ENCODE measurements around the gene ARMC9.

ARMC9 gene

GRCh38 chr2:231341100-231341499, 142.7 kb downstream of the ARMC9 start:
- TF ChIP-seq, protein P1, sequence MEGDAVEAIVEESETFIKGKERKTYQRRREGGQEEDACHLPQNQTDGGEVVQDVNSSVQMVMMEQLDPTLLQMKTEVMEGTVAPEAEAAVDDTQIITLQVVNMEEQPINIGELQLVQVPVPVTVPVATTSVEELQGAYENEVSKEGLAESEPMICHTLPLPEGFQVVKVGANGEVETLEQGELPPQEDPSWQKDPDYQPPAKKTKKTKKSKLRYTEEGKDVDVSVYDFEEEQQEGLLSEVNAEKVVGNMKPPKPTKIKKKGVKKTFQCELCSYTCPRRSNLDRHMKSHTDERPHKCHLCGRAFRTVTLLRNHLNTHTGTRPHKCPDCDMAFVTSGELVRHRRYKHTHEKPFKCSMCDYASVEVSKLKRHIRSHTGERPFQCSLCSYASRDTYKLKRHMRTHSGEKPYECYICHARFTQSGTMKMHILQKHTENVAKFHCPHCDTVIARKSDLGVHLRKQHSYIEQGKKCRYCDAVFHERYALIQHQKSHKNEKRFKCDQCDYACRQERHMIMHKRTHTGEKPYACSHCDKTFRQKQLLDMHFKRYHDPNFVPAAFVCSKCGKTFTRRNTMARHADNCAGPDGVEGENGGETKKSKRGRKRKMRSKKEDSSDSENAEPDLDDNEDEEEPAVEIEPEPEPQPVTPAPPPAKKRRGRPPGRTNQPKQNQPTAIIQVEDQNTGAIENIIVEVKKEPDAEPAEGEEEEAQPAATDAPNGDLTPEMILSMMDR (IDR thresholded peaks at IDR 0.05; ENCODE audit: extremely low read depth, insufficient read depth, missing control alignments): no peak
- no peak for DNase-seq (ENCODE audit: low spot score)
- in situ Hi-C loops (cut with MboI; ENCODE audit: low pct_unique_long_range_greater_than_20kb, low sequenced_read_pairs, unreplicated experiment): no loop called here

GRCh38 chr2:231342061-231342711, 143.8 kb downstream of the ARMC9 start:
- no peak for DNase-seq (ENCODE audit: low spot score)
- TF ChIP-seq, protein P1 (IDR thresholded peaks at IDR 0.05; ENCODE audit: extremely low read depth, insufficient read depth, missing control alignments): no peak
- in situ Hi-C loops (cut with MboI; ENCODE audit: low pct_unique_long_range_greater_than_20kb, low sequenced_read_pairs, unreplicated experiment): no loop called here

DNA sequence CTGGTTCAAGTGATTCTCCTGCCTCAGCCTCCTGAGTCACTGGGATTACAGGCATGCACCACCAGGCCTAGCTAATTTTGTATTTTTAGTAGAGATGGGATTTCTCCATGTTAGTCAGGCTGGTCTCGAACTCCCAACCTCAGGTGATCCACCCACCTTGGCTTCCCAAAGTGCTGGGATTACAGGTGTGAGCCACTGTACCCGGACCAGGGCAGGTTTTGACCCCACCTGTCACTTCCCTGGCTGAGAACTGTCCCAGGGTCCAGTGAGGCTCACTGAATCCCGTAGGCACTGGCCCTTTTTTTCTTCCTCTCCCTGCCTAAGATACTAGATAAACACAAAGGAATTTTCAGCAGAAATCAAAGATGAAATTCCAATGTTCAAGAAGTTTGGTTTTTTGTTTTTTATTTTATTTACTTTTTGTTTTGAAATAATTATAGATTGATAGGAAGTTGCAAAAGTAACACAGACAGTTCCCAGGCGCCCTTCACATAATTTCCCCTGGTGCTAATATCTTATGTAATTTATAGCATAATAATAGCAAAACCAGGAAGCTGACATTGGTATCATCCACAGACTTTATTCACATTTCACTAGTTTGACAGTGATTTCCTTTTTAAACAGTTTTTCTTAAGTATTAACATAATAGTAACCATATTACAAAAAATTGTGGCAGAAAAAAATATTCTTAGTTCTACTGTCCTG, 144.7 kb downstream of the ARMC9 start:
- DNase-seq (ENCODE audit: low spot score): no peak
- in situ Hi-C loops (cut with MboI; ENCODE audit: low pct_unique_long_range_greater_than_20kb, low sequenced_read_pairs, unreplicated experiment): no loop called here
- TF ChIP-seq, protein P1 (IDR thresholded peaks at IDR 0.05; ENCODE audit: extremely low read depth, insufficient read depth, missing control alignments): no peak

DNA sequence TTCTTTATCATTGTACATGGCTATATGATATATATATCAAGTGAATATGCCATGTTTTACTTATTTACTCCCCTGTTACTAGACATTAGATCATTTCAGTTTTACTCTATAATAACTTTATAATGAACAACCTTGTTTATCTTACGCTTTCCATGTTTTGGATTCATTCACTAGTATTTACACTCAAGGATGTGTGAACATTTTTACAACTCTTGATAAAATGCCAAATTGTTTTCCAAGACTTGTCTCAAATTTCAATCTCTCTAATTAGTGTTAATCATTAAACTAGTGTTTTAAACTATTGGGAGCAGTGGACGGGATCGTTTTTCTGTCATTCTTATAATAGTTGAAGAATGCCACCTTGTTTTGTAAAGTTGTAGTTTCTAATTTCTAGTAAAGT, 145.6 kb downstream of the ARMC9 start:
- no peak for DNase-seq (ENCODE audit: low spot score)

DNA sequence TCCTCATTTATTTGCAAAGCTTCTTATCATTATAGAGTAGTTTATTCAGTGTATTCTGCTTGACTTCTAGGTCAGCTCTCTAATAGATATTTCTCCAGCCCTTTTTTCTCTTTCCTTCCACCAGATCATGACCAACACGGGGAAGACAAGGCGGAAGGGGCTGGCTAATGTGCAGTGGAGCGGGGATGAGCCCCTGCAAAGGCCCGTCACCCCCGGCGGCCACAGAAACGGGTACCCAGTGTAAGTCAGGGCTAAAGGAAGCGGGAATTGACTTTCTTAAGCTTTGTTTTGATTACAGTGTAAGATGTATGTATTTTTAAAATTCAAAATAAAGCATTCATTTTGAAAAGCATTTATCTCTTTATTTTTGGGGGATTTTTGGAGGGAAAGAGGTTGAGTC, 146.4 kb downstream of the ARMC9 start:
- TF ChIP-seq, protein P1 (IDR thresholded peaks at IDR 0.05; ENCODE audit: extremely low read depth, insufficient read depth, missing control alignments): no peak
- in situ Hi-C loops (cut with MboI; ENCODE audit: low pct_unique_long_range_greater_than_20kb, low sequenced_read_pairs, unreplicated experiment): no loop called here
- no peak for DNase-seq (ENCODE audit: low spot score)

More for the DNA sequence above, 145.6 kb downstream of the ARMC9 start:
- in situ Hi-C loops (cut with MboI; ENCODE audit: low pct_unique_long_range_greater_than_20kb, low sequenced_read_pairs, unreplicated experiment): no loop called here
- TF ChIP-seq, protein P1 (IDR thresholded peaks at IDR 0.05; ENCODE audit: extremely low read depth, insufficient read depth, missing control alignments): no peak

DNA sequence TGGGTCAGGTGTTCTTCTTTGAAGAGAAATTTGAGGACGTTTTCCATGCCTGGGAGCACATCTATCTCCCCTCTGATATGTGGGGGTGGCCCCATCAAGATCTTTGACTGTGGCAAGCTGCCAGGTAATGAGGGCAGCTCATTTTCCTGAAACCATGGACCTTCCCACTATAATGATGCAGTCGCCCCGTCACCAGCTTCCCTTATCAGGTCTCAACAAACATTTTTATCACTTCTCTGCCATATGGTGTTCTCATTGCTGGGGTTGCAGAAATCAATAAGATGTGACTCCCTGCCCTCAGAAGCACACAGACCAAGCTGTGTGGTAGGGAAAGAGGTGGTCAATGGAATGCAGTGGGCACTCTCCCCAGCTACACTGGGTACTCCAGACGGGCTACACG, 148.7 kb downstream of the ARMC9 start:
- in situ Hi-C loops (cut with MboI; ENCODE audit: low pct_unique_long_range_greater_than_20kb, low sequenced_read_pairs, unreplicated experiment): no loop called here
- TF ChIP-seq, protein P1 (IDR thresholded peaks at IDR 0.05; ENCODE audit: extremely low read depth, insufficient read depth, missing control alignments): no peak
- no peak for DNase-seq (ENCODE audit: low spot score)
